Measurements from ENCODE around the gene ME3. TPM values are rescaled to one million over a fixed set of nuclear protein-coding genes. Genes with fewer than 3 reads are reported as not detected.

Gene ME3
- total and polyA plus RNA-seq, 2 donors (not counting 1 experiment from before 2014, with no cell fraction given): 1.3 TPM; not detected in 1

DNA sequence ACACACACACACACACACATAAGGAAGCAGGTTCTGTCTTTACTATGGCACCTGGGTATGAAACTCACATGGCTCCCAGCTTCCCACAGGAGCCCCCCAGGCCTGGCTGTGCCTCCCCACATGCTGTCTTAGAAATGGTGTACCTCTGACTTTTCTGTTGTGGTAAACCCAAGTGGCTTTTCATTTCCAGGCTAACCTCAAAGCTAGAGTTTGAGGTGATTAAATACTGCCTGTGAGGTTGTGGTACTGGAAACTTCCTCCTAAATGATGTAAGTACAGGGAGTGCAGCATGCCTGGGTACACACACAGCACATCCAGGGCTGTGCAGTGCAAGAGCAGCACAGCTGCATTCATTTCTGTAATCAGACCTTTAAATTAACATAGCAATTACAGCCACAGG, 34.4 kb downstream of the ME3 start:
- Histone ChIP-seq H3K4me2 (replicated peaks; ENCODE audit: low read depth, low read length, poor library complexity, severe bottlenecking) (no peak overlapping the region), H3K9me3 (ENCODE audit: control extremely low read depth in 1 of 3, control insufficient read depth in 2 of 3, insufficient read depth in 1 of 3, low read length in 2 of 3) (no peaks in the 10 kb centered on the region), H2AFZ (ENCODE audit: insufficient read depth, low read depth, low read length, poor library complexity, severe bottlenecking) (no peak overlapping the region), H3K27ac (ENCODE audit: low read length in 2 of 2) (no peak overlapping the region), H3K4me3 (ENCODE audit: control extremely low read depth in 1 of 5, extremely low read depth in 1 of 5, insufficient read depth in 1 of 5, low read depth in 2 of 5, low read length in 4 of 5) (no peak overlapping the region), H4K20me1 (ENCODE audit: control insufficient read depth, insufficient read depth, low read length, poor library complexity, severe bottlenecking) (no peaks in the 10 kb centered on the region), H3K4me1 (ENCODE audit: control insufficient read depth in 2 of 2, insufficient read depth in 2 of 2, low read length in 2 of 2) (no peaks in the 10 kb centered on the region), H3K27me3 (replicated peaks in 1 of 4; ENCODE audit: control extremely low read depth in 1 of 4, control insufficient read depth in 3 of 4, insufficient read depth in 4 of 4, low read length in 3 of 4) (no peaks in the 10 kb centered on the region), H3K9ac (ENCODE audit: low read length) (no peak overlapping the region), H3K36me3 (replicated peaks in 1 of 2; ENCODE audit: control extremely low read depth in 1 of 2, control insufficient read depth in 1 of 2, extremely low read depth in 1 of 2, insufficient read depth in 2 of 2, low read length in 1 of 2) (no peaks in the 10 kb centered on the region), H3K79me2 (ENCODE audit: control insufficient read depth, insufficient read depth, low read length) (no peaks in the 10 kb centered on the region)
- no peak overlapping the region for H3K27ac Mint-ChIP-seq
- no peaks in the 10 kb centered on the region for H3K4me1 Mint-ChIP-seq
- ATAC-seq (ENCODE audit: low read depth) (no peak), DNase-seq (no peak)
- H3K27me3 Mint-ChIP-seq: peaks cover 16% of the 10 kb centered on the region
- H3K4me3 Mint-ChIP-seq: no peak overlapping the region
- POLR2A ChIA-PET: no interaction called here
- intact Hi-C loops (cut with micrococcal nuclease): no loop called here
- no peak for TF ChIP-seq CTCF (IDR thresholded peaks at IDR 0.05)
- no peak for TF ChIP-seq EZH2 (IDR thresholded peaks at IDR 0.05; ENCODE audit: borderline replicate concordance, insufficient read depth, low read depth, low read length, poor library complexity, severe bottlenecking)
- H3K9me3 Mint-ChIP-seq (ENCODE audit: insufficient read depth): no peaks in the 10 kb centered on the region
- CTCF ChIA-PET: no interaction called here

DNA sequence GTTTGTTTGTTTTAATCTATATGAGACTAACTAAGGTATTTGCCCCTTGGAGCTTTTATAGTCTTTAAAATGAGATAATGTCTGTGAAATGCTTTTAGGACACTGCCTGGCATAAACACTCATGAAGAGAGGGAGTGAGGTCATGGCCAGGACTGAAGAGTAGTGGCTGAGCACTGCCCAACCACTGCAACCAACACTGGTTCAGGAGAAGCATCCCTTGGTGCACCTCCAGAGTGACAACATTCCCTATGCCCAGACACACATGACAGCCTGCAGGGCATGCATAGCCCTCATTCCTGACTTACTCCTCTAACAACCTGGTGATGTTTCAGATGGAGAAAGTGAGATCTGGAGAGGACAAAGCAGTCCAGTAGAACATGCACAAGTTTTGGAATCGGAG, 36.1 kb downstream of the ME3 start:
- Histone ChIP-seq H3K4me2 (replicated peaks; ENCODE audit: low read depth, low read length, poor library complexity, severe bottlenecking) (no peak overlapping the region), H3K4me1 (ENCODE audit: control insufficient read depth in 2 of 2, insufficient read depth in 2 of 2, low read length in 2 of 2) (no peaks in the 10 kb centered on the region), H3K9ac (ENCODE audit: low read length) (no peak overlapping the region), H3K9me3 (ENCODE audit: control extremely low read depth in 1 of 3, control insufficient read depth in 2 of 3, insufficient read depth in 1 of 3, low read length in 2 of 3) (no peaks in the 10 kb centered on the region), H4K20me1 (ENCODE audit: control insufficient read depth, insufficient read depth, low read length, poor library complexity, severe bottlenecking) (no peaks in the 10 kb centered on the region), H3K4me3 (ENCODE audit: control extremely low read depth in 1 of 5, extremely low read depth in 1 of 5, insufficient read depth in 1 of 5, low read depth in 2 of 5, low read length in 4 of 5) (no peak overlapping the region), H3K27me3 (replicated peaks in 1 of 4; ENCODE audit: control extremely low read depth in 1 of 4, control insufficient read depth in 3 of 4, insufficient read depth in 4 of 4, low read length in 3 of 4) (no peaks in the 10 kb centered on the region), H3K27ac (ENCODE audit: low read length in 2 of 2) (no peak overlapping the region), H2AFZ (ENCODE audit: insufficient read depth, low read depth, low read length, poor library complexity, severe bottlenecking) (no peak overlapping the region), H3K79me2 (ENCODE audit: control insufficient read depth, insufficient read depth, low read length) (no peaks in the 10 kb centered on the region), H3K36me3 (replicated peaks in 1 of 2; ENCODE audit: control extremely low read depth in 1 of 2, control insufficient read depth in 1 of 2, extremely low read depth in 1 of 2, insufficient read depth in 2 of 2, low read length in 1 of 2) (no peaks in the 10 kb centered on the region)
- WGBS (ENCODE audit: insufficient coverage): no CpG with 5 or more reads among the region's 1 CpG
- H3K27me3 Mint-ChIP-seq: peaks cover 16% of the 10 kb centered on the region
- POLR2A ChIA-PET: no interaction called here
- H3K27ac Mint-ChIP-seq: no peak overlapping the region
- DNase-seq (no peak), ATAC-seq (ENCODE audit: low read depth) (no peak)
- H3K9me3 Mint-ChIP-seq (ENCODE audit: insufficient read depth): no peaks in the 10 kb centered on the region
- CTCF ChIA-PET: interaction anchor here (0.6 to 0.7 kb wide), 2 partner anchors 17 to 21 kb away, joined by 3 read pairs; no protein-coding TSS in a partner anchor
- H3K4me1 Mint-ChIP-seq: no peaks in the 10 kb centered on the region
- H3K4me3 Mint-ChIP-seq: no peak overlapping the region
- no peak for TF ChIP-seq CTCF (IDR thresholded peaks at IDR 0.05)
- TF ChIP-seq EZH2 (IDR thresholded peaks at IDR 0.05; ENCODE audit: borderline replicate concordance, insufficient read depth, low read depth, low read length, poor library complexity, severe bottlenecking): no peak
- intact Hi-C loops (cut with micrococcal nuclease): no loop called here
